ENCODE measurements around the gene MSGN1. TPM values are rescaled to one million over a fixed set of nuclear protein-coding genes. Genes with fewer than 3 reads are reported as not detected.
A peak's percentile ranks its signal among the peaks of the same experiment; 100 is the strongest.

Gene MSGN1
- total RNA-seq, 2 donors from 2014 or later: not detected

GRCh38 chr2:17800693-17801458 lies 15.4 kb upstream of the MSGN1 start:
- no peaks in the 10 kb centered on the region for H3K27me3 ChIP-seq
- no peak overlapping the region for H3K4me3 ChIP-seq
- WGBS, 2 donors: 92 to 94% methylated on average over 1 of the region's 1 CpG
- H3K9me3 ChIP-seq: no peaks in the 10 kb centered on the region
- no peaks in the 10 kb centered on the region for H3K4me1 ChIP-seq
- no peaks in the 10 kb centered on the region for H3K36me3 ChIP-seq (replicated peaks in 1 of 2; ENCODE audit: insufficient read depth in 1 of 2, low read depth in 2 of 2)
- DNase-seq (peak in 2 of 4 donors; percentile 7 to 19), ATAC-seq (no peak)
- TF ChIP-seq POLR2A (IDR thresholded peaks at IDR 0.05) (no peak), CTCF (IDR thresholded peaks at IDR 0.05) (no peak)
- intact Hi-C loops (cut with DNase I): no loop called here
- H3K27ac ChIP-seq: no peak overlapping the region

- intact Hi-C loops (cut with DNase I): no loop called here
- H3K4me1 ChIP-seq: no peaks in the 10 kb centered on the region
- H3K36me3 ChIP-seq (replicated peaks in 1 of 2; ENCODE audit: insufficient read depth in 1 of 2, low read depth in 2 of 2): no peaks in the 10 kb centered on the region
- DNase-seq: no peak
- no peak overlapping the region for H3K27ac ChIP-seq
- no peak overlapping the region for H3K4me3 ChIP-seq
- no peak for TF ChIP-seq CTCF (IDR thresholded peaks at IDR 0.05)
- TF ChIP-seq POLR2A (IDR thresholded peaks at IDR 0.05): no peak
- no peak for ATAC-seq
- no peaks in the 10 kb centered on the region for H3K27me3 ChIP-seq
- 23 to 25% methylated on average over 3 of the region's 3 CpGs for WGBS, 2 donors
- no peaks in the 10 kb centered on the region for H3K9me3 ChIP-seq
These were observed 12.8 kb upstream of the MSGN1 start for GRCh38 chr2:17803497-17803896.

- ATAC-seq: no peak
- DNase-seq: peak in 1 of 4 donors; percentile 4
- Histone ChIP-seq H3K4me1 (no peaks in the 10 kb centered on the region), H3K4me3 (no peak overlapping the region), H3K36me3 (replicated peaks in 1 of 2; ENCODE audit: insufficient read depth in 1 of 2, low read depth in 2 of 2) (no peaks in the 10 kb centered on the region), H3K27ac (no peak overlapping the region), H3K27me3 (no peaks in the 10 kb centered on the region), H3K9me3 (no peaks in the 10 kb centered on the region)
- no peak for TF ChIP-seq POLR2A (IDR thresholded peaks at IDR 0.05)
- no peak for TF ChIP-seq CTCF (IDR thresholded peaks at IDR 0.05)
- intact Hi-C loops (cut with DNase I): no loop called here
- 43 to 55% methylated on average over 3 of the region's 3 CpGs for WGBS, 2 donors
These were observed 11.9 kb upstream of the MSGN1 start for GRCh38 chr2:17804358-17804757.

- WGBS, 2 donors: 51 to 72% methylated on average over 2 of the region's 2 CpGs
- intact Hi-C loops (cut with DNase I): no loop called here
- H3K36me3 ChIP-seq (replicated peaks in 1 of 2; ENCODE audit: insufficient read depth in 1 of 2, low read depth in 2 of 2): no peaks in the 10 kb centered on the region
- ATAC-seq: no peak
- no peak for DNase-seq
- no peak overlapping the region for H3K27ac ChIP-seq
- H3K4me1 ChIP-seq: no peaks in the 10 kb centered on the region
- H3K9me3 ChIP-seq: no peaks in the 10 kb centered on the region
- H3K4me3 ChIP-seq: no peak overlapping the region
- H3K27me3 ChIP-seq: no peaks in the 10 kb centered on the region
- no peak for TF ChIP-seq POLR2A (IDR thresholded peaks at IDR 0.05)
- TF ChIP-seq CTCF (IDR thresholded peaks at IDR 0.05): no peak
These were observed 11.1 kb upstream of the MSGN1 start for GRCh38 chr2:17805166-17805565.

Data from body of pancreas (tissue), 4 donors.